GM23338 (cell line): ENCODE data around the gene DDR2. TPM values are rescaled to one million over a fixed set of nuclear protein-coding genes. Genes with fewer than 3 reads are reported as not detected.

Source experiments
- ATAC-seq: fragments of 200-7000 bp; cut with Tn5 transposase; 3 replicates; pipeline ENCODE4 v1.9.1; 2020
- DNase-seq: peaks from one replicate; pipeline ENCODE4 v3.0.0-alpha.2; 2015; ENCODE audit warnings: low spot score
- H2AFZ ChIP-seq: fragments of 200-600 bp; sonication (generic); 2 replicates; pipeline ENCODE4 v1.8.0; 2016; ENCODE audit warnings: antibody characterized with exemption, mild to moderate bottlenecking, moderate library complexity
- H3F3A ChIP-seq: fragments of 200-600 bp; sonication (generic); replicated peaks from 2 replicates; pipeline ENCODE4 v1.8.0; 2017; ENCODE audit warnings: antibody characterized with exemption, mixed run types, low read depth
- H3K27ac ChIP-seq: fragments of 200-600 bp; sonication (generic); 2 replicates; pipeline ENCODE4 v1.6.1; 2016; ENCODE audit warnings: low read depth
- H3K27me3 ChIP-seq: fragments of 200-600 bp; sonication (generic); 2 replicates; pipeline ENCODE4 v1.8.0; 2016; ENCODE audit warnings: mild to moderate bottlenecking, mixed run types, moderate library complexity; ENCODE audit not compliant: insufficient read depth
- H3K36me3 ChIP-seq: fragments of 200-600 bp; sonication (generic); 2 replicates; pipeline ENCODE4 v1.8.0; 2016; ENCODE audit warnings: mild to moderate bottlenecking; ENCODE audit not compliant: insufficient read depth
- H3K4me1 ChIP-seq: fragments of 200-600 bp; sonication (generic); 2 replicates; pipeline ENCODE4 v1.8.0; 2016; ENCODE audit warnings: mild to moderate bottlenecking, moderate library complexity; ENCODE audit not compliant: insufficient read depth
- H3K4me2 ChIP-seq: fragments of 200-600 bp; sonication (generic); 2 replicates; pipeline ENCODE4 v1.7.1; 2017; ENCODE audit warnings: mixed run types
- H3K4me3 ChIP-seq: fragments of 200-600 bp; sonication (generic); 2 replicates; pipeline ENCODE4 v1.6.1; 2016; ENCODE audit warnings: mixed run types
- H3K79me2 ChIP-seq: fragments of 200-600 bp; sonication (generic); replicated peaks from 2 replicates; pipeline ENCODE4 v1.8.0; 2017; ENCODE audit warnings: mild to moderate bottlenecking; ENCODE audit not compliant: insufficient read depth
- H3K9me2 ChIP-seq: fragments of 200-600 bp; sonication (generic); 2 replicates; pipeline ENCODE4 v1.8.0; 2017; ENCODE audit not compliant: insufficient read depth
- H4K20me1 ChIP-seq: fragments of 200-600 bp; sonication (generic); replicated peaks from 2 replicates; pipeline ENCODE4 v1.8.0; 2017; ENCODE audit warnings: mild to moderate bottlenecking; ENCODE audit not compliant: insufficient read depth
- H3K27ac Mint-ChIP-seq: 2 replicates; pipeline ENCODE4 v1.8.0; 2020; ENCODE audit warnings: inconsistent platforms, mild to moderate bottlenecking, moderate library complexity, mixed read lengths
- H3K27me3 Mint-ChIP-seq: 3 replicates; pipeline ENCODE4 v1.8.0; 2022; ENCODE audit warnings: low read depth, mild to moderate bottlenecking, moderate library complexity, mixed read lengths, inconsistent platforms; ENCODE audit not compliant: insufficient read depth, poor library complexity
- H3K36me3 Mint-ChIP-seq: 3 replicates; pipeline ENCODE4 v1.8.0; 2021; ENCODE audit warnings: low read depth, mild to moderate bottlenecking, inconsistent platforms, moderate library complexity, mixed read lengths
- H3K4me1 Mint-ChIP-seq: 3 replicates; pipeline ENCODE4 v1.8.0; 2020; ENCODE audit warnings: mild to moderate bottlenecking, inconsistent platforms, mixed read lengths
- H3K4me3 Mint-ChIP-seq: 3 replicates; pipeline ENCODE4 v1.8.0; 2021; ENCODE audit warnings: moderate library complexity, mild to moderate bottlenecking, inconsistent platforms, mixed read lengths
- H3K9me3 Mint-ChIP-seq: 3 replicates; pipeline ENCODE4 v1.8.0; 2020; ENCODE audit warnings: moderate library complexity, mild to moderate bottlenecking, inconsistent platforms, mixed read lengths
- CREB1 ChIP-seq: fragments of 250-450 bp; sonication (Bioruptor Pico); IDR thresholded peaks from 2 replicates; pipeline ENCODE4 v1.5.0; 2020; ENCODE audit warnings: low read depth, mild to moderate bottlenecking, moderate library complexity
- EZH2 ChIP-seq: fragments of 200-600 bp; sonication (generic); IDR thresholded peaks from one replicate; pipeline ENCODE4 v1.8.0; 2017; ENCODE audit warnings: antibody characterized with exemption, mild to moderate bottlenecking, low read depth; ENCODE audit not compliant: unreplicated experiment
- EZH2phosphoT487 ChIP-seq: fragments of 200-600 bp; sonication (generic); IDR thresholded peaks from one replicate; pipeline ENCODE4 v1.8.1; 2018; ENCODE audit warnings: antibody characterized with exemption; ENCODE audit not compliant: unreplicated experiment
- JUNB ChIP-seq: IDR thresholded peaks from one replicate; pipeline ENCODE4 v1.6.1; 2016; ENCODE audit warnings: antibody characterized with exemption; ENCODE audit not compliant: unreplicated experiment
- NANOG ChIP-seq: IDR thresholded peaks from 2 replicates; pipeline ENCODE4 v1.6.1; 2016; ENCODE audit warnings: antibody characterized with exemption, borderline replicate concordance
- POLR2AphosphoS5 ChIP-seq: IDR thresholded peaks from 2 replicates; pipeline ENCODE4 v1.6.1; 2016; ENCODE audit warnings: antibody characterized with exemption, low read depth
- STAT1 ChIP-seq: IDR thresholded peaks from one replicate; pipeline ENCODE4 v1.6.1; 2016; ENCODE audit warnings: antibody characterized with exemption; ENCODE audit not compliant: unreplicated experiment
- ZNF114 ChIP-seq: fragments of 250-450 bp; sonication (Bioruptor Pico); IDR thresholded peaks from 2 replicates; pipeline ENCODE4 v1.5.0; 2020; ENCODE audit warnings: mild to moderate bottlenecking, moderate library complexity
- ZNF331 ChIP-seq: fragments of 250-450 bp; sonication (Bioruptor Pico); IDR thresholded peaks from 2 replicates; pipeline ENCODE4 v1.5.0; 2020; ENCODE audit warnings: low read depth, mild to moderate bottlenecking, moderate library complexity
- polyA plus RNA-seq: library from polyadenylated mRNA; unstranded; fragments of >200 nt; fragmentation: Nextera tagmentation; extraction: Ambion mirVana; gene quantifications from 2 replicates; pipeline ENCODE4 v1.2.1, GENCODE V29; 2016
- total RNA-seq: library from RNA; depleted of rRNA; stranded (reverse); fragments of >200 nt; shearing (Covaris generic); gene quantifications from 2 replicates; pipeline ENCODE4 v1.2.3, GENCODE V29; 2014
- TF ChIP-seq, protein P1 (sequence below), 2 experiments: fragments of 200-600 bp in 1 of 2; sonication (generic) in 1 of 2; conservative IDR thresholded peaks; 2 replicates each; pipeline versions ENCODE4 v1.5.1 to v1.6.1; 2016 to 2017; ENCODE audit warnings: antibody characterized with exemption in 2 of 2, low read depth in 2 of 2, mild to moderate bottlenecking in 2 of 2, moderate library complexity in 1 of 2
- TF ChIP-seq, protein P2 (sequence below): fragments of 250-450 bp; sonication (Bioruptor Pico); IDR thresholded peaks from 2 replicates; pipeline ENCODE4 v1.5.0; 2020; ENCODE audit warnings: mild to moderate bottlenecking, moderate library complexity
- TF ChIP-seq, protein P3 (sequence below): IDR thresholded peaks from one replicate; pipeline ENCODE4 v1.6.1; 2018; ENCODE audit warnings: antibody characterized with exemption; ENCODE audit not compliant: unreplicated experiment
- TF ChIP-seq, protein P4 (sequence below): IDR thresholded peaks from 2 replicates; pipeline ENCODE4 v1.6.1; 2016; ENCODE audit warnings: antibody characterized with exemption

The DDR2 gene
- total and polyA plus RNA-seq, 2 experiments from 2014 or later, result 0.66 to 1.8 TPM

DNA sequence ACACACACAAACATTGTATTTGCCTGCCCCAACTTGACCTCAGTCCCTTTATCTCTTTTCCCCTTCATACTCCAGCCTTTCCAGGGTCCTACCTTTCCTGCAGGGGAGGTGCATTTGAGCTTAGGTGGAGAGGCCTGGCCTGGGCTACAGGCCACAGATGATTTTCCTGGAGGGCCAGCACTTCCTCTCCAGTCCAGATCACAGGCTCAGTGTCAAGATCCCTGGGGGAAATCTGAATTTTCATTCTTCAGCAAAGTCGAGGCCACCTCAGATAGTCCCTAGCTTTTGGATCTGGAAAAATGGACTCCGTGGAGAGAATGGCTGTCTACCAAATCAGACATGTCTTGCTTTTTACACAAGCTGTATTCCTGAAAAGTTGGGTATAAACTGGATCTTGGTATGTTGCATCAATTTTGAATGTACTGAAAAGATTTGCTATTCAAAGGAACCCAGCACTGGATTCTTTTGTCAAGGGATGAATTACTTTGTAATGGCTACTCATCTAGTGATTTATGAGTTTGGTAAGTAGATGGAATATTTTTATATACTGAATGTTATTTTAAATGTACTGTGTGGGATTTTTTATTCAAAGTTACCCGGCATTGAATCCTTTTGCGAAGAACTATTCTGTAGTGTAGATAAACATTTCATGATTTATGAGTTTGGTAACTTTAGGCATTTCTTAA, 78.7 kb downstream of the DDR2 start:
- Histone ChIP-seq H3K79me2 (no peaks in the 10 kb centered on the region), H3K27ac (no peak overlapping the region), H3F3A (no peaks in the 10 kb centered on the region), H3K36me3 (no peaks in the 10 kb centered on the region), H3K27me3 (no peaks in the 10 kb centered on the region), H2AFZ (no peak overlapping the region), H3K4me3 (no peak overlapping the region), H4K20me1 (no peaks in the 10 kb centered on the region), H3K4me2 (no peak overlapping the region), H3K4me1 (no peaks in the 10 kb centered on the region), H3K9me2 (no peaks in the 10 kb centered on the region; the same call in 1 of the 2 replicates)
- DNase-seq (no peak), ATAC-seq (no peak)
- Mint-ChIP-seq H3K4me1 (no peaks in the 10 kb centered on the region), H3K27ac (no peak overlapping the region), H3K4me3 (no peak overlapping the region), H3K27me3 (no peaks in the 10 kb centered on the region), H3K36me3 (no peaks in the 10 kb centered on the region), H3K9me3 (no peaks in the 10 kb centered on the region)
- no peak for TF ChIP-seq ZNF331 (CRISPR knock-in tag)
- TF ChIP-seq JUNB, result no peak
- TF ChIP-seq POLR2AphosphoS5, result no peak
- TF ChIP-seq STAT1, result no peak
- no peak for TF ChIP-seq NANOG
- TF ChIP-seq CREB1 (CRISPR knock-in tag), result no peak
- TF ChIP-seq, protein P1, sequence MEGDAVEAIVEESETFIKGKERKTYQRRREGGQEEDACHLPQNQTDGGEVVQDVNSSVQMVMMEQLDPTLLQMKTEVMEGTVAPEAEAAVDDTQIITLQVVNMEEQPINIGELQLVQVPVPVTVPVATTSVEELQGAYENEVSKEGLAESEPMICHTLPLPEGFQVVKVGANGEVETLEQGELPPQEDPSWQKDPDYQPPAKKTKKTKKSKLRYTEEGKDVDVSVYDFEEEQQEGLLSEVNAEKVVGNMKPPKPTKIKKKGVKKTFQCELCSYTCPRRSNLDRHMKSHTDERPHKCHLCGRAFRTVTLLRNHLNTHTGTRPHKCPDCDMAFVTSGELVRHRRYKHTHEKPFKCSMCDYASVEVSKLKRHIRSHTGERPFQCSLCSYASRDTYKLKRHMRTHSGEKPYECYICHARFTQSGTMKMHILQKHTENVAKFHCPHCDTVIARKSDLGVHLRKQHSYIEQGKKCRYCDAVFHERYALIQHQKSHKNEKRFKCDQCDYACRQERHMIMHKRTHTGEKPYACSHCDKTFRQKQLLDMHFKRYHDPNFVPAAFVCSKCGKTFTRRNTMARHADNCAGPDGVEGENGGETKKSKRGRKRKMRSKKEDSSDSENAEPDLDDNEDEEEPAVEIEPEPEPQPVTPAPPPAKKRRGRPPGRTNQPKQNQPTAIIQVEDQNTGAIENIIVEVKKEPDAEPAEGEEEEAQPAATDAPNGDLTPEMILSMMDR (conservative IDR thresholded peaks at IDR 0.05; ENCODE audit: low read depth in 2 of 2), result no peak
- no peak for TF ChIP-seq ZNF114
- TF ChIP-seq EZH2phosphoT487, result no peak
- TF ChIP-seq, protein P2, sequence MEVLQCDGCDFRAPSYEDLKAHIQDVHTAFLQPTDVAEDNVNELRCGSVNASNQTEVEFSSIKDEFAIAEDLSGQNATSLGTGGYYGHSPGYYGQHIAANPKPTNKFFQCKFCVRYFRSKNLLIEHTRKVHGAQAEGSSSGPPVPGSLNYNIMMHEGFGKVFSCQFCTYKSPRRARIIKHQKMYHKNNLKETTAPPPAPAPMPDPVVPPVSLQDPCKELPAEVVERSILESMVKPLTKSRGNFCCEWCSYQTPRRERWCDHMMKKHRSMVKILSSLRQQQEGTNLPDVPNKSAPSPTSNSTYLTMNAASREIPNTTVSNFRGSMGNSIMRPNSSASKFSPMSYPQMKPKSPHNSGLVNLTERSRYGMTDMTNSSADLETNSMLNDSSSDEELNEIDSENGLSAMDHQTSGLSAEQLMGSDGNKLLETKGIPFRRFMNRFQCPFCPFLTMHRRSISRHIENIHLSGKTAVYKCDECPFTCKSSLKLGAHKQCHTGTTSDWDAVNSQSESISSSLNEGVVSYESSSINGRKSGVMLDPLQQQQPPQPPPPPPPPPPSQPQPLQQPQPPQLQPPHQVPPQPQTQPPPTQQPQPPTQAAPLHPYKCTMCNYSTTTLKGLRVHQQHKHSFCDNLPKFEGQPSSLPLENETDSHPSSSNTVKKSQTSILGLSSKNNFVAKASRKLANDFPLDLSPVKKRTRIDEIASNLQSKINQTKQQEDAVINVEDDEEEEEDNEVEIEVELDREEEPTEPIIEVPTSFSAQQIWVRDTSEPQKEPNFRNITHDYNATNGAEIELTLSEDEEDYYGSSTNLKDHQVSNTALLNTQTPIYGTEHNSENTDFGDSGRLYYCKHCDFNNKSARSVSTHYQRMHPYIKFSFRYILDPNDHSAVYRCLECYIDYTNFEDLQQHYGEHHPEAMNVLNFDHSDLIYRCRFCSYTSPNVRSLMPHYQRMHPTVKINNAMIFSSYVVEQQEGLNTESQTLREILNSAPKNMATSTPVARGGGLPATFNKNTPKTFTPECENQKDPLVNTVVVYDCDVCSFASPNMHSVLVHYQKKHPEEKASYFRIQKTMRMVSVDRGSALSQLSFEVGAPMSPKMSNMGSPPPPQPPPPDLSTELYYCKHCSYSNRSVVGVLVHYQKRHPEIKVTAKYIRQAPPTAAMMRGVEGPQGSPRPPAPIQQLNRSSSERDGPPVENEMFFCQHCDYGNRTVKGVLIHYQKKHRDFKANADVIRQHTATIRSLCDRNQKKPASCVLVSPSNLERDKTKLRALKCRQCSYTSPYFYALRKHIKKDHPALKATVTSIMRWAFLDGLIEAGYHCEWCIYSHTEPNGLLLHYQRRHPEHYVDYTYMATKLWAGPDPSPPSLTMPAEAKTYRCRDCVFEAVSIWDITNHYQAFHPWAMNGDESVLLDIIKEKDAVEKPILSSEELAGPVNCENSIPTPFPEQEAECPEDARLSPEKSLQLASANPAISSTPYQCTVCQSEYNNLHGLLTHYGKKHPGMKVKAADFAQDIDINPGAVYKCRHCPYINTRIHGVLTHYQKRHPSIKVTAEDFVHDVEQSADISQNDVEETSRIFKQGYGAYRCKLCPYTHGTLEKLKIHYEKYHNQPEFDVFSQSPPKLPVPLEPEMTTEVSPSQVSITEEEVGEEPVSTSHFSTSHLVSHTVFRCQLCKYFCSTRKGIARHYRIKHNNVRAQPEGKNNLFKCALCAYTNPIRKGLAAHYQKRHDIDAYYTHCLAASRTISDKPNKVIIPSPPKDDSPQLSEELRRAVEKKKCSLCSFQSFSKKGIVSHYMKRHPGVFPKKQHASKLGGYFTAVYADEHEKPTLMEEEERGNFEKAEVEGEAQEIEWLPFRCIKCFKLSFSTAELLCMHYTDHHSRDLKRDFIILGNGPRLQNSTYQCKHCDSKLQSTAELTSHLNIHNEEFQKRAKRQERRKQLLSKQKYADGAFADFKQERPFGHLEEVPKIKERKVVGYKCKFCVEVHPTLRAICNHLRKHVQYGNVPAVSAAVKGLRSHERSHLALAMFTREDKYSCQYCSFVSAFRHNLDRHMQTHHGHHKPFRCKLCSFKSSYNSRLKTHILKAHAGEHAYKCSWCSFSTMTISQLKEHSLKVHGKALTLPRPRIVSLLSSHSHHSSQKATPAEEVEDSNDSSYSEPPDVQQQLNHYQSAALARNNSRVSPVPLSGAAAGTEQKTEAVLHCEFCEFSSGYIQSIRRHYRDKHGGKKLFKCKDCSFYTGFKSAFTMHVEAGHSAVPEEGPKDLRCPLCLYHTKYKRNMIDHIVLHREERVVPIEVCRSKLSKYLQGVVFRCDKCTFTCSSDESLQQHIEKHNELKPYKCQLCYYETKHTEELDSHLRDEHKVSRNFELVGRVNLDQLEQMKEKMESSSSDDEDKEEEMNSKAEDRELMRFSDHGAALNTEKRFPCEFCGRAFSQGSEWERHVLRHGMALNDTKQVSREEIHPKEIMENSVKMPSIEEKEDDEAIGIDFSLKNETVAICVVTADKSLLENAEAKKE (CRISPR knock-in tag), result no peak
- TF ChIP-seq EZH2, result no peak
- TF ChIP-seq, protein P3, sequence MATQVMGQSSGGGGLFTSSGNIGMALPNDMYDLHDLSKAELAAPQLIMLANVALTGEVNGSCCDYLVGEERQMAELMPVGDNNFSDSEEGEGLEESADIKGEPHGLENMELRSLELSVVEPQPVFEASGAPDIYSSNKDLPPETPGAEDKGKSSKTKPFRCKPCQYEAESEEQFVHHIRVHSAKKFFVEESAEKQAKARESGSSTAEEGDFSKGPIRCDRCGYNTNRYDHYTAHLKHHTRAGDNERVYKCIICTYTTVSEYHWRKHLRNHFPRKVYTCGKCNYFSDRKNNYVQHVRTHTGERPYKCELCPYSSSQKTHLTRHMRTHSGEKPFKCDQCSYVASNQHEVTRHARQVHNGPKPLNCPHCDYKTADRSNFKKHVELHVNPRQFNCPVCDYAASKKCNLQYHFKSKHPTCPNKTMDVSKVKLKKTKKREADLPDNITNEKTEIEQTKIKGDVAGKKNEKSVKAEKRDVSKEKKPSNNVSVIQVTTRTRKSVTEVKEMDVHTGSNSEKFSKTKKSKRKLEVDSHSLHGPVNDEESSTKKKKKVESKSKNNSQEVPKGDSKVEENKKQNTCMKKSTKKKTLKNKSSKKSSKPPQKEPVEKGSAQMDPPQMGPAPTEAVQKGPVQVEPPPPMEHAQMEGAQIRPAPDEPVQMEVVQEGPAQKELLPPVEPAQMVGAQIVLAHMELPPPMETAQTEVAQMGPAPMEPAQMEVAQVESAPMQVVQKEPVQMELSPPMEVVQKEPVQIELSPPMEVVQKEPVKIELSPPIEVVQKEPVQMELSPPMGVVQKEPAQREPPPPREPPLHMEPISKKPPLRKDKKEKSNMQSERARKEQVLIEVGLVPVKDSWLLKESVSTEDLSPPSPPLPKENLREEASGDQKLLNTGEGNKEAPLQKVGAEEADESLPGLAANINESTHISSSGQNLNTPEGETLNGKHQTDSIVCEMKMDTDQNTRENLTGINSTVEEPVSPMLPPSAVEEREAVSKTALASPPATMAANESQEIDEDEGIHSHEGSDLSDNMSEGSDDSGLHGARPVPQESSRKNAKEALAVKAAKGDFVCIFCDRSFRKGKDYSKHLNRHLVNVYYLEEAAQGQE, result no peak
- TF ChIP-seq, protein P4, sequence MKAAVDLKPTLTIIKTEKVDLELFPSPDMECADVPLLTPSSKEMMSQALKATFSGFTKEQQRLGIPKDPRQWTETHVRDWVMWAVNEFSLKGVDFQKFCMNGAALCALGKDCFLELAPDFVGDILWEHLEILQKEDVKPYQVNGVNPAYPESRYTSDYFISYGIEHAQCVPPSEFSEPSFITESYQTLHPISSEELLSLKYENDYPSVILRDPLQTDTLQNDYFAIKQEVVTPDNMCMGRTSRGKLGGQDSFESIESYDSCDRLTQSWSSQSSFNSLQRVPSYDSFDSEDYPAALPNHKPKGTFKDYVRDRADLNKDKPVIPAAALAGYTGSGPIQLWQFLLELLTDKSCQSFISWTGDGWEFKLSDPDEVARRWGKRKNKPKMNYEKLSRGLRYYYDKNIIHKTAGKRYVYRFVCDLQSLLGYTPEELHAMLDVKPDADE, result no peak
